GM19193 (cell line): ENCODE data around the gene SH3D19.

Source experiments
- POLR2A ChIP-seq: IDR thresholded peaks from 4 replicates; pipeline ENCODE4 v1.6.1; 2011; ENCODE audit not compliant: insufficient read depth, insufficient read length; ENCODE audit errors: extremely low read depth

The SH3D19 gene

DNA sequence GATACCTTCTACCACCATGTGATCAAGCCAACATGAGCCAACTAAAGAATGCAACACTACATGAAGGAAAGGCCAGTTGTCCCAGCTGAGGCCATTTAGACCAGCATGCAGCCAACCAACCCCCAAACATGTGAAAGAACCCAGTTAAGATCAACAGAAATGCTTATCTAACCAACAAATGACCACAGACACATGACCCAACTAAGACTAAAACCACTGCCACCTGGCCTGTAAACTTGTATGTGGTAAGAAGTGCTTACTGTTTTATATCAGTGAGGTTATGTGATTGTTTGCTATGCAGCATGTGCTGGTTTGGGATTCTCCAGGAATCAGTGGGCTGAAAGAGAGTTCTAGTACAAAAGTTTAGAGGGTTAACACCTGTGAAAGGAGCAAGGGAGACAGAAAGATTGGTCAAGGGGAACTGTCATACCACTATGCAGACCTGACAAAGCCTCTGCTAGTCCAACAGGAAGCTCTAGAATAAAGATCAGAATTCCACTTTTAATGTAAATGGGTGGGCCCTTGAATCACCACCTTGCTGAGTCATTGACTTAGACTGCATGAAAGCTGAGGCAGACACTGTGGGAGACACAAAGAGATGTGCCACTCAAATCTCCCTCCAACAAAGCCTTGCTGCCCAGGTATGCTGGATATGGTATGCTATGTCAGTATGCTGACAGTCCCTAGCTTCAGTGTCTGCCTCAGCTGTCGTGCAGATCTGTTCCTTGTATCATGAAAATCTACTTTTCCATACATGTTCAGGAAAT is 6.1 kb upstream of the SH3D19 start:
- TF ChIP-seq POLR2A, result no peak

DNA sequence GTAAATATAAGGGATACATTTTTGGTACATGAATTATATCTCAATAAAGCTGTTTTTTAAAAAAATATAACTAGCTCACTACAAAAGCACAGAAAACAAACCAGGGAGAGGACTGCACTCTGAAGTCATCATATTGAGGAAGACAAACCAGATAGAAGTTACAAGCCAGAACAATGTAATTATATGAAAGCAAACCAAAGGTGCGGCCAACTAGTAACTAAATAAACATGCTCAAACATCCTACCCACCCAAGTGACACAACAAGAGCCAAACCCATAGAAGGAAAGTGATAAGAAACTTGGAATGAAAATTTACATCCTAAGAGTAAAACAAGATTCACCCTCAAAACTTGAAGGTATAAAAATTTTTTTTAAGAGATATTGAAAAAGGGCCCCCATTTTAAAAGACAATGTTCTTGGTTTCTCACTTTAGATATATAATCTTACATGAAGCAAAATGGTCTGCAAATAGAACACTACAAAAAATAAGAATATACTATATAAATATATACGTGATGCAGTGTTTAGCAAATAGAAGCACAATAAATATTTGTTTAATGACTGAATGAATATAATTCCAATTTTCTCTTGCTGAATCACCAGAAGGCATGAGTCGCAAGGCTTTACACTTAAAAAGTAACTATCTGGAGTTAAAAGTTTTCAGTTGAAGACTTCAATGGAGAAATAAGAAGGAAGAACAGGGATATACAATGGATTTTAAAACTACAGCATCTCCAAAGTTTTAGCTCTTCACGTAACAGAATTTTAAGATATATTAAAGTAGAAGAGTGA is 4.0 kb upstream of the SH3D19 start:
- no peak for TF ChIP-seq POLR2A

DNA sequence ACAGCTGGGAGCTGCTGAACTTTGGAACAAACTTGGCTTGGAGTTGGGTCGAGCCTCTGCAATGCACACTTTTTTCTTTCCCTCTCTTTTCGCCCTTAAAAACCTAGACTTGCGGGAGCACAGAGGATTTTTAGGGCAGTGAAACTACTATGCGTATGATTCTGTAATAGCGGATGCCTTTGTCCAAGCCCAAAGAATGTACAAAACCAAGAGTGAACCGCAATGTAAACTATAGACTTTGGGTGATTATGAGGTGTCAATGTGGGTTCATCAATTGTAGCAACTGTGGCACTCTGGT is 493 bp upstream of the SH3D19 start:
- TF ChIP-seq POLR2A, result no peak

DNA sequence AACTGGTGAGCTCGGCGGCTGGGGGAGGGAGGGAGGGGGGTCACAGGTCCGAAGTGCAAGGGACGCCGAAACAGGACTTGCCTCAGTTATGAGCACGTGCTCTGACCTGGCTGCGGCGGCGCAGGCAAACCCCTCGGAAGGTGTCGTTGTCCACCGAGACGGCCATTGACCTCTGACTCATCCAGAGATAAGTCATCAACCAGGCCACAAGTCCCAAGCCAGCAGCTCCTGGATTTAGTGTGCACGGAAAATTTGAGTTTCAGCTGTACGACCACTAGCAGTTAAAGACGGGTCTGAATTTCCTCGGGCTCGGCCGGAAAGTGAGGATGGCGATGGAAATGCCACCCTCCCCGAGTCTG is 674 bp downstream of the SH3D19 start:
- TF ChIP-seq POLR2A, result no peak

DNA sequence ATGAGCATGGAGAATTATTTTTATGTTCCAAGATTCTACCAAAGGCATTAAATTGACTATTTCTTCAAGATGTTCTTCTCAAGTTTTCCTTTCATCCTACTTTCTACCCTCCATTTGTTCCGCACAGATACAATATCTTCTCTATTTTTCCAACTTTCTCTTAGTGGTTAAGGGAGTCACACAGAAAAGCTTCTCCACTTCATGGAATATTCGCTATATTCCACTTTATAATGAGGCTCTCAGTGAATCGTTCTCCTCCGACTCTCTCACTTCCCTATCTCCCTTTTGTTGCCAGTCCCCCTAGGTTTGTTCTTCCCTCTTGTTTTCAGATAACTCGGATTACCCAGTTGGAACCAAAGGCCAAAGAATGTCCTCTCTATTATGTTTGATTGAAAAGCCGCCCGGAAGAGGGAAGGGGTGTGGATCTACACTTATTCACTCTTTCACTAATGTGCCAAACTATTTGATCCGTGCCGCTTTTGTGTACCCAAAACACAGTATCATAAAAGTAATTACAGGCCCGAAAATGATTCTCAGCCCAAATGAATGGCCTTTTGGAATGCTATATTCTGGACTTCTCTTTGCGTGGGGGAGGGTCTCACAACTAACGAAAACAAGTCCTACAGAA is 1.2 kb downstream of the SH3D19 start:
- TF ChIP-seq POLR2A, result no peak

DNA sequence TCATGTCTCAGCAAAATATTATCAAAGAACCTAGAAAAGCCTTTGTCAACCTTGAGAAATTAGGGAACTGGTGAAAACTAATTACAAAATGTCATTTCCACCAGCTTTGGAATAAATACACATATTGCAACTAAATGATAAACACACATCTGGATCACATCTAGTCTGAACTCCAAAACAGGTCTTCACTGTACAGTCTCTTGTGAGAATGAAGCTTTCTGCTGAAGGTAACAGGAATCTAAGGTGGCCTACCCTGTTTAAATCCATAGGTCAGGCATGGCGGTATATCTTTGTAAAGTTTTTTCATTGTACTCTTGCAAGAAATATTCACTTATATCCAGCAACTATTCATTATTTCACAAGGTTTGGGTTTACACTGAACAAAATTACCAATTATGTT is 1.7 kb downstream of the SH3D19 start:
- TF ChIP-seq POLR2A, result no peak

DNA sequence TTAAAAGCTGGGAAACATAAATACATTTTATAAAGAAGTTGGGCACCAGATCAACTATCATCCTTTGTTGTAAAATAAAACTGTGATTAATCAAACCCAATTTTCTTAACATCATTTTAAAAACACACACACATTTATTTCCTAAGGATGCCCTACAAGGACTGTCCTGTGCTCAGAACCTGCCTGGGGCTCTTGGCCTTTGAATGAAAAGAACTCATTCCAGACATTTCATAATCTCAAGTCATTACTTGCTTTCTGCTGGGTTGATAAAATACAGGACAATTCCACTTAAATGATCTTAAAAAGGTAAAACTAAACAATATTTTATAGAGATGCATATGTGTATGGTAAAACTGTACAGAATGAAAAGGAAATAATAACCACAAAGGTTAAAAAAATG is 2.8 kb downstream of the SH3D19 start:
- no peak for TF ChIP-seq POLR2A

DNA sequence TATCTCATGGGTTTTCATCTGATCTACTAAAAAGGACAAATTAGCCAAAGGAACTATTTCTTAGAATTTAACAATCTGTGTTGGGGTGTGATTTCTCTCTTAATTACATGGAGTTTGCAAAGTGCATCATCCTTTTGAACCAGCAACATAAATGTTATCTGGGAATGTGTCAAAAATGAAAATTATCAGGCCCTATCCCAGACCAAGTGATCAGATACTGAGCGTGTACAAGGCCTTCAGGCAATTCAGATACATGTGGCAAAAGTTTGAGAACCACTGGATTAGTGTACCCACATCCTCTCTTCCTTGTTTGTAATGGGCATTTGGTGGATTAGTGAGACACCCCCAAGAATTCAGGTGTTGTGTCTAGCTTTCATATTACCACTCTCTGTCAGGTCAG is 3.8 kb downstream of the SH3D19 start:
- TF ChIP-seq POLR2A, result no peak

DNA sequence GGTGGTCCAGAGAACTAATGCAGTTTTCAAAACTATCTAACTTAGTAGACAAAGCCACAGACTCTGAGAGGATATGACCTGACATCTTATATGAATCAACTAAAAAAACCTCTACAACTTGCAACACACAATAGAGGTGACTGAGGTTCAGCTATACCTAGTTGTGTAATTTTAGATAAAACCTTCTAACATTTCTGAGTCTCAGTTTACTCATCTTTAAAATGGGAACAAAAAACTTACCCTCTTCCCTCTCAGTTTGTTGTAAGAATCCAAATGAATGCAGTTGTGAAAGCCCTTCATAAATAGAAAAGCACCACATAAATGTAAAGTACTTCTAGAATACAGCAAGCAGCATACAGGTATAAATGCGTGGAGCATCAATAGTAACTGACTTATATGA is 5.9 kb downstream of the SH3D19 start:
- TF ChIP-seq POLR2A, result no peak

DNA sequence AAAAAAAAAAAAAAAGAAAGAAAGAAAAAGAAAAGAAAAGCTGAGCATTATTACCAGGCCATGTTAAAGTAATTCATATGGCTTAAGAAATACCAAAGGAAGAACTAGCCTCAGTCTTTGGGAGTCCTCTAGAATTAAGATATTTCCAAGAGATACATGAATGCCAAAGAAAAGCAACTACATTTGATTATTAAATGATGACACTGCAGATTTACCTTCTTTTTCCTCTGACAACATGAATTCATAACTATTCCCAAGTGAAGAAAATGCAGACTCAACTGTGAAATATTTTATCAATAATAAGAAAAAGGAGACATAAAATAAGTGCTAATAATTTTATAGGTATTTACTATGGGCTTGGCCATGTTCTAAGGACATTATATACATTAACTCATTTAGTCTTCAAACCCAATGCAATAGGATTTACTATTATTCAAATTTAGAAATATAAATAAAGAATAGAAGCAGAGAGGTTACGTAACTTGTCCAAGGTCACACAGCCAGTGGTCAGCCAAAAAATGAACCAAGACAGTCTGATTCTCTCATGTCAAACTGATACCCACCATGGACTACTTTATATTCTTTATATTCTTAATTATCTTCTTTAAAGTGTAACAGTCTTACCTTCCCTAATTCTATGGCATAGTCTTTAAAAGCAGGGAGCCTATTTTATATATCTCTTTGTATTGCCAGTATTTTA is 6.9 kb downstream of the SH3D19 start:
- TF ChIP-seq POLR2A, result no peak

DNA sequence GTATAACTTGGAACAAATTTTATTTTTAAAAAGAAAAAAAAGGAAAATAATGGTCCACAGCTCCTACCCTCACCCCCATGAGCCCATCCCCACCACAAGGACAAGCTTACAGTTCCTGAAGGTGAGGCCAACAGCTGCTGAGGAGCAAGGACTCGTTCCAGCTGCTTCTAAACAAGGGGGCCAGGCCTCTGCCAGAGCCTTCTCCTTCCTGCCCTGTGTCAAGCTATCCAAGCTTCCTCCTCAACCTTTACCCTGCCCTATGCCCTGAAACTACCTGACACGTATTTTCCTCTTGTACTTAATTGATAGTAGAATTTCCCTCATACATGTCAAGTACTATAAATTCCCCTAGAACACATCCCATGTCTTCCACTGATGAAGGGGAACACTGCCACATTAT is 8.8 kb downstream of the SH3D19 start:
- no peak for TF ChIP-seq POLR2A

DNA sequence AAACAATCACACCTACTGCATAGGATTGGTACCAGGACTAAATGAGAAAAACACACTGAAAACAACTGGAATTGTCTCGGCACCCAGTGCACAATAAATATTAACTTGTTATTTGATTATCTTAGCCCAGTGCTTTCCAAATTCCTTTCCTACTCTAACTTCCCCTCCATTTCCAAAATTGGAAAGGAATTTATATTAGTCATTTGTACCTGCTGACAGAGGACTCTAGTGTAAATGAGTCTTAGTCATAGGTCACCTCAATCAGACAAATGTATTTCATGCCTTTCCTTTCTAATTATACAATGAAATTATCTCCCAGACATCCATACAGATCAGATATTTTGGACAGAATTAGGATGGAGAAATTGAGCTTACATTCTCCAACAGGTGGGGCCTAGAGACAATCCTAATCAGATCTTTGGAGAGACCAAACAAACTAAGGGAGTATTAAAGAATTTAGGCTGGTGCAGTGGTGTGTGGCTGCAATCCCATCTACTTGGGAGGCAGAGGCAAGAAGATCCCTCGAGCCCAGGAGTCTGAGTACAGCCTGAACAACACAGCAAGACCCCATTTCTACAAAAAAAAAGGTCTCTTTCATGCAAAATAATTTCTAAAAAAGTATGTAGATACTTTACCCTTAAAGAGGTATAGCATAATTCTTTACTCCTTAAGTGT is 10.1 kb downstream of the SH3D19 start:
- TF ChIP-seq POLR2A, result no peak

DNA sequence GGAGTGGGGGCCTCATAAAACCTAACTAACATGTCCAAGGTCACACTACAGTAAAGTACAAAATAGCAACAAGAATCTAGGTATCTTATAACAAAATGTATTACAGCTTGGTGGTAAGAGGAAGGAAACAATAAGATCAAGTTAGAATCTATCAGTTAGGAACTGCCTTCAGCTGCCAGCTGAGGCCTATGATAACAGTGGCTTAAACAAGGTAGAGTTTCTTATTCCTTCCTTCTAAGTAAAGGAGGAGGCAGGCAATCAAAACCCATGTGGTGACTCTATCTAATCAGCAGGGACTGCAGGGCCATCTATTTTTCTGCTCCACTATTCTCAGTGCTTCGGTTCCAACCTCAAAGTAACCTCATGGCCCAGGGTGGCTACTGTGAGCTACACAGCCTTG is 10.9 kb downstream of the SH3D19 start:
- no peak for TF ChIP-seq POLR2A

DNA sequence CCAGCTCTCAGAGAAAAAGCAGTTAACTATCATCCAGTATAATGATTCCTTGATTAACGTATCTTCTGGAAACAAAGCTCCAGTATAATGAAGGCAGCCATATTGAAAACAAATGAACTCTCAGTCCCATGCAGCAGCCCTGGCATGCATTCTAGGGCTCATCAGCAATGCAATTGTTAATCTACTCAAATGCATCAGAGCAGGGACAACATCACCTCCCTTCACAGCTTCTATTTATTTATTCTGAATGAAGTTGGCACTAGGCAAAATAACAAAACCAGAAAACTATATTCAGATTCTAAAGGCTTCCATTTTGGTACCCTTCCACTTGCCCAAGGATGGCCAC is 11.4 kb downstream of the SH3D19 start:
- no peak for TF ChIP-seq POLR2A
